22Rv1 (cell line): Measurements from ENCODE around the gene ATXN7L1.

Source experiments
- ZFX ChIP-seq: fragments of 450-650 bp; IDR thresholded peaks from 2 replicates; pipeline ENCODE4 v1.6.1; 2017; ENCODE audit warnings: antibody characterized with exemption, borderline replicate concordance
- TF ChIP-seq, protein P1 (sequence below): fragments of 450-650 bp; IDR thresholded peaks from 2 replicates; pipeline ENCODE4 v1.5.1; 2017; ENCODE audit warnings: mild to moderate bottlenecking

DNA sequence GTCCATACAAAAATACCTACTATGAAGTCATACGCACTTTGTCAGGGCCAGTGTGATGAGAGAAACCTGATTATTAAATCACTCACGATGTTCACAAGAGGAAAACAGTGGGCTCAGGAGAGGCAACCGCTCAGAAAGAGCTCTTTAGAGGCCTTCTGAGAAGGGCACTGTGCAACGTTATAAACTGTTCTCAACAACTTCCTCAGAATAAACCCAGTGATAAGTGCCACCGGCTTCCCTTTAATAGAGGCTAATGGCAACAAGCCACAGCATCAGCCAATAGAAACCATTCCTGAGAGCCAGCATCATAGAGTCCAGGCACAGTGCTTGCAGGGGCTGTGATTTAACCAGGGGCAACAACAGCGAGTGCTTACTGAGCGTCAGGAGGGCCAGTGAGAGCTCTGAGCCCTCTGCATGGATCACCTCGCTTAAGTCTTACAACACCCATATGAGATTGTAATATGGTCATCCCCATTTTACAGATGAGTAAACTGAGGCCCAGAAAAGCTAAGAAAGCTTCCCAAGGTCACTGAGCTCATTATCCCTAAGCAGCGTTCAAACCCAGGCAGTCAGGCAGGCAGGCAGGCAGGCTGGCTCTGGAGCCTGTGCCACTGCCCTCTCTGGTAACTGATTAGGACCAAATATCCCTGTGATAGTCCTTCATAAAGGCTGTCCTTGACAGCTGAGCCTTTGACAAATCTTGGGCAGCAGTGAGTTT is 30.9 kb upstream of the ATXN7L1 start:
- TF ChIP-seq, protein P1, sequence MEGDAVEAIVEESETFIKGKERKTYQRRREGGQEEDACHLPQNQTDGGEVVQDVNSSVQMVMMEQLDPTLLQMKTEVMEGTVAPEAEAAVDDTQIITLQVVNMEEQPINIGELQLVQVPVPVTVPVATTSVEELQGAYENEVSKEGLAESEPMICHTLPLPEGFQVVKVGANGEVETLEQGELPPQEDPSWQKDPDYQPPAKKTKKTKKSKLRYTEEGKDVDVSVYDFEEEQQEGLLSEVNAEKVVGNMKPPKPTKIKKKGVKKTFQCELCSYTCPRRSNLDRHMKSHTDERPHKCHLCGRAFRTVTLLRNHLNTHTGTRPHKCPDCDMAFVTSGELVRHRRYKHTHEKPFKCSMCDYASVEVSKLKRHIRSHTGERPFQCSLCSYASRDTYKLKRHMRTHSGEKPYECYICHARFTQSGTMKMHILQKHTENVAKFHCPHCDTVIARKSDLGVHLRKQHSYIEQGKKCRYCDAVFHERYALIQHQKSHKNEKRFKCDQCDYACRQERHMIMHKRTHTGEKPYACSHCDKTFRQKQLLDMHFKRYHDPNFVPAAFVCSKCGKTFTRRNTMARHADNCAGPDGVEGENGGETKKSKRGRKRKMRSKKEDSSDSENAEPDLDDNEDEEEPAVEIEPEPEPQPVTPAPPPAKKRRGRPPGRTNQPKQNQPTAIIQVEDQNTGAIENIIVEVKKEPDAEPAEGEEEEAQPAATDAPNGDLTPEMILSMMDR = no peak
- no peak for TF ChIP-seq ZFX
